GM21717 (cell line): ENCODE data around the gene FOXL2.

Experiments used
- ATAC-seq: cut with Tn5 transposase; IDR thresholded peaks from one replicate; pipeline ENCODE4 v1.9.1; 2021; ENCODE audit warnings: mild to moderate bottlenecking, moderate library complexity; ENCODE audit not compliant: unreplicated experiment

FOXL2 gene

DNA sequence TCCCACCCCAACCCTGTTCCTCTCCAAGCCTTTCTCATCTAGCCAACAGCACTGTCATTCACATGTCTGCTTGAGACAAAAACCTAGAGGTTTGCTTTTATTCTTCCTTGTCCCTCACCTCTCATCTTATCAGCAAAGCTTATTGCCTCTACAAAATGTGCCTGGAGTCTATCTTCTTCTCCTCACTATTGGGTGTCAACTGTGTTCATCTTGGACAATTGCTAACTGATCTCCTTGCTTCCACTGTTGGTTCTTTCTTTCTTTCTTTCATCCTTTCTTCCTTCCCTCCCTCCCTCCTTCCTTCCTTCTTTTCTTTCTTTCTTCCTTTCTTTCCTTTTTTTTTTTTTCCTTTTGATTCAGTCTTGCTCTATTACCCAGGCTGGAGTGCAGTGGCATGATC is 48.2 kb downstream of the FOXL2 start:
- no peak for ATAC-seq

- ATAC-seq: no peak
Measured at GRCh38 chr3:138898301-138898700, 48.6 kb downstream of the FOXL2 start.
